ENCODE results near the gene KCNIP3. TPM values are rescaled to one million over a fixed set of nuclear protein-coding genes. Genes with fewer than 3 reads are reported as not detected.

The KCNIP3 gene
- not detected for polyA plus RNA-seq (2012; ENCODE audit: insufficient read depth, insufficient read length, low read depth)

- Histone ChIP-seq H3K36me3 (no peaks in the 10 kb centered on the region), H3K4me3 (ENCODE audit: low read depth, low read length) (no peak within 1 kb of the TSS), H3K9me3 (no peaks in the 10 kb centered on the region), H3K27me3 (no peaks in the 10 kb centered on the region), H3K4me1 (no peaks in the 10 kb centered on the region)
- DNase-seq, result no peak
- TF ChIP-seq, protein P1, sequence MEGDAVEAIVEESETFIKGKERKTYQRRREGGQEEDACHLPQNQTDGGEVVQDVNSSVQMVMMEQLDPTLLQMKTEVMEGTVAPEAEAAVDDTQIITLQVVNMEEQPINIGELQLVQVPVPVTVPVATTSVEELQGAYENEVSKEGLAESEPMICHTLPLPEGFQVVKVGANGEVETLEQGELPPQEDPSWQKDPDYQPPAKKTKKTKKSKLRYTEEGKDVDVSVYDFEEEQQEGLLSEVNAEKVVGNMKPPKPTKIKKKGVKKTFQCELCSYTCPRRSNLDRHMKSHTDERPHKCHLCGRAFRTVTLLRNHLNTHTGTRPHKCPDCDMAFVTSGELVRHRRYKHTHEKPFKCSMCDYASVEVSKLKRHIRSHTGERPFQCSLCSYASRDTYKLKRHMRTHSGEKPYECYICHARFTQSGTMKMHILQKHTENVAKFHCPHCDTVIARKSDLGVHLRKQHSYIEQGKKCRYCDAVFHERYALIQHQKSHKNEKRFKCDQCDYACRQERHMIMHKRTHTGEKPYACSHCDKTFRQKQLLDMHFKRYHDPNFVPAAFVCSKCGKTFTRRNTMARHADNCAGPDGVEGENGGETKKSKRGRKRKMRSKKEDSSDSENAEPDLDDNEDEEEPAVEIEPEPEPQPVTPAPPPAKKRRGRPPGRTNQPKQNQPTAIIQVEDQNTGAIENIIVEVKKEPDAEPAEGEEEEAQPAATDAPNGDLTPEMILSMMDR (IDR thresholded peaks at IDR 0.05; ENCODE audit: low read depth, low read length), result no peak
Observed at GRCh38 chr2:95296880-95297487, at the start of gene KCNIP3. KCNIP3 (plus strand) TSS chr2:95297347; CDS start chr2:95297439, 92 bp downstream.

GRCh38 chr2:95258271-95258670 is 38.9 kb upstream of the KCNIP3 start:
- Histone ChIP-seq H3K4me3 (ENCODE audit: low read depth, low read length) (no peak overlapping the region), H3K36me3 (no peaks in the 10 kb centered on the region), H3K4me1 (no peaks in the 10 kb centered on the region), H3K27me3 (no peaks in the 10 kb centered on the region), H3K9me3 (no peaks in the 10 kb centered on the region)
- TF ChIP-seq, protein P1 (IDR thresholded peaks at IDR 0.05; ENCODE audit: low read depth, low read length), result no peak
- DNase-seq, result no peak

GRCh38 chr2:95260028-95261023 is 36.8 kb upstream of the KCNIP3 start:
- H3K27me3 ChIP-seq, result no peaks in the 10 kb centered on the region
- no peak overlapping the region for H3K4me3 ChIP-seq (ENCODE audit: low read depth, low read length)
- no peaks in the 10 kb centered on the region for H3K36me3 ChIP-seq
- no peaks in the 10 kb centered on the region for H3K9me3 ChIP-seq
- no peaks in the 10 kb centered on the region for H3K4me1 ChIP-seq
- TF ChIP-seq, protein P1 (IDR thresholded peaks at IDR 0.05; ENCODE audit: low read depth, low read length), result no peak
- no peak for DNase-seq

GRCh38 chr2:95261602-95262001 is 35.5 kb upstream of the KCNIP3 start:
- Histone ChIP-seq H3K4me1 (no peaks in the 10 kb centered on the region), H3K4me3 (ENCODE audit: low read depth, low read length) (no peak overlapping the region), H3K9me3 (no peaks in the 10 kb centered on the region), H3K36me3 (no peaks in the 10 kb centered on the region), H3K27me3 (no peaks in the 10 kb centered on the region)
- no peak for DNase-seq
- TF ChIP-seq, protein P1 (IDR thresholded peaks at IDR 0.05; ENCODE audit: low read depth, low read length), result no peak

GRCh38 chr2:95262896-95263542 is 34.1 kb upstream of the KCNIP3 start:
- H3K4me3 ChIP-seq (ENCODE audit: low read depth, low read length), result no peak overlapping the region
- TF ChIP-seq, protein P1 (IDR thresholded peaks at IDR 0.05; ENCODE audit: low read depth, low read length), result no peak
- no peaks in the 10 kb centered on the region for H3K4me1 ChIP-seq
- DNase-seq, result no peak
- no peaks in the 10 kb centered on the region for H3K9me3 ChIP-seq
- no peaks in the 10 kb centered on the region for H3K27me3 ChIP-seq
- no peaks in the 10 kb centered on the region for H3K36me3 ChIP-seq

Data from BE2C (cell line).